H9 (cell line): Measurements from ENCODE around the gene EIF4E3. TPM values are rescaled to one million over a fixed set of nuclear protein-coding genes. Genes with fewer than 3 reads are reported as not detected.

ENCODE experiments used
- DNase-seq: peaks from one replicate; pipeline ENCODE4 v3.0.0-alpha.2; 2017
- H2AFZ ChIP-seq: one replicate; pipeline ENCODE4 v1.6.1; 2013; ENCODE audit warnings: mild to moderate bottlenecking, low read length, control low read depth, moderate library complexity
- H2AK5ac ChIP-seq: 2 replicates; pipeline ENCODE4 v1.6.1; 2013; ENCODE audit warnings: low read length, control low read depth, mixed read lengths; ENCODE audit not compliant: insufficient read length
- H2BK120ac ChIP-seq: one replicate; pipeline ENCODE4 v1.6.1; 2013; ENCODE audit warnings: low read depth, mild to moderate bottlenecking, low read length, control low read depth, inconsistent platforms; ENCODE audit not compliant: poor library complexity, severe bottlenecking
- H2BK12ac ChIP-seq: 2 replicates; pipeline ENCODE4 v1.6.1; 2013; ENCODE audit warnings: low read length, control low read depth, mixed read lengths, low read depth; ENCODE audit not compliant: insufficient read length
- H2BK15ac ChIP-seq: 2 replicates; pipeline ENCODE4 v1.6.1; 2013; ENCODE audit warnings: low read depth, low read length, control low read depth
- H2BK20ac ChIP-seq: one replicate; pipeline ENCODE4 v1.6.1; 2013; ENCODE audit warnings: low read depth, mild to moderate bottlenecking, low read length, control low read depth, inconsistent platforms; ENCODE audit not compliant: poor library complexity, severe bottlenecking
- H2BK5ac ChIP-seq: 2 replicates; pipeline ENCODE4 v1.6.1; 2013; ENCODE audit warnings: low read length, control low read depth, mixed read lengths; ENCODE audit not compliant: insufficient read length
- H3K14ac ChIP-seq: 2 replicates; pipeline ENCODE4 v1.6.1; 2013; ENCODE audit warnings: low read length, control low read depth; ENCODE audit not compliant: insufficient read depth
- H3K18ac ChIP-seq: 2 replicates; pipeline ENCODE4 v1.6.1; 2013; ENCODE audit warnings: low read depth, mild to moderate bottlenecking, mixed read lengths, low read length, control low read depth; ENCODE audit not compliant: insufficient read length
- H3K23ac ChIP-seq: 2 replicates; pipeline ENCODE4 v1.6.1; 2013; ENCODE audit warnings: low read length, control low read depth, mixed read lengths, low read depth; ENCODE audit not compliant: insufficient read length
- H3K23me2 ChIP-seq: 2 replicates; pipeline ENCODE4 v1.6.1; 2013; ENCODE audit warnings: low read depth, mild to moderate bottlenecking, mixed read lengths, low read length, control low read depth; ENCODE audit not compliant: insufficient read length, poor library complexity, severe bottlenecking
- H3K27ac ChIP-seq: 2 replicates; pipeline ENCODE4 v1.5.1; 2013; ENCODE audit warnings: low read length, control low read depth, mixed read lengths, low read depth; ENCODE audit not compliant: insufficient read length
- H3K27me3 ChIP-seq: 2 replicates; pipeline ENCODE4 v1.6.1; 2013; ENCODE audit warnings: low read length, control low read depth, inconsistent platforms; ENCODE audit not compliant: insufficient read depth
- H3K4ac ChIP-seq: 2 replicates; pipeline ENCODE4 v1.6.1; 2013; ENCODE audit warnings: low read depth, mild to moderate bottlenecking, control low read depth, inconsistent platforms, low read length, moderate library complexity
- H3K4me1 ChIP-seq: 2 replicates; pipeline ENCODE4 v1.6.1; 2013; ENCODE audit warnings: low read length, control low read depth, inconsistent platforms; ENCODE audit not compliant: insufficient read depth
- H3K4me2 ChIP-seq: 2 replicates; pipeline ENCODE4 v1.6.1; 2013; ENCODE audit warnings: low read length, control low read depth, mixed read lengths; ENCODE audit not compliant: insufficient read length, insufficient read depth
- H3K56ac ChIP-seq: 2 replicates; pipeline ENCODE4 v1.6.1; 2013; ENCODE audit warnings: low read depth, mild to moderate bottlenecking, mixed read lengths, low read length, control low read depth; ENCODE audit not compliant: insufficient read length
- H3K79me1 ChIP-seq: 2 replicates; pipeline ENCODE4 v1.6.1; 2013; ENCODE audit warnings: low read depth, mild to moderate bottlenecking, moderate library complexity, low read length, control low read depth, inconsistent platforms; ENCODE audit not compliant: insufficient read depth, poor library complexity, severe bottlenecking
- H3K79me2 ChIP-seq: 2 replicates; pipeline ENCODE4 v1.6.1; 2013; ENCODE audit warnings: low read length, control low read depth, inconsistent platforms; ENCODE audit not compliant: insufficient read depth
- H3K9ac ChIP-seq: 2 replicates; pipeline ENCODE4 v1.6.1; 2013; ENCODE audit warnings: low read length, control low read depth, mixed read lengths; ENCODE audit not compliant: insufficient read length; ENCODE audit errors: extremely low read depth
- H3K9me3 ChIP-seq: one replicate; pipeline ENCODE4 v1.6.1; 2013; ENCODE audit warnings: low read depth, low read length, inconsistent platforms; ENCODE audit not compliant: control insufficient read depth
- H3T11ph ChIP-seq: one replicate; pipeline ENCODE4 v1.6.1; 2013; ENCODE audit warnings: mild to moderate bottlenecking, low read length, control low read depth, inconsistent platforms
- H4K20me1 ChIP-seq: one replicate; pipeline ENCODE4 v1.6.1; 2013; ENCODE audit not compliant: control insufficient read depth, insufficient read length, insufficient read depth
- H4K5ac ChIP-seq: 2 replicates; pipeline ENCODE4 v1.6.1; 2013; ENCODE audit warnings: low read depth, mild to moderate bottlenecking, mixed read lengths, low read length, control low read depth; ENCODE audit not compliant: insufficient read length
- H4K8ac ChIP-seq: replicated peaks from 2 replicates; pipeline ENCODE4 v1.6.1; 2013; ENCODE audit warnings: low read length, control low read depth, mixed read lengths, low read depth; ENCODE audit not compliant: insufficient read length
- H4K91ac ChIP-seq: 2 replicates; pipeline ENCODE4 v1.6.1; 2013; ENCODE audit warnings: low read depth, mild to moderate bottlenecking, moderate library complexity, mixed read lengths, low read length, control low read depth; ENCODE audit not compliant: insufficient read length
- H3K27ac Mint-ChIP-seq, 3 experiments: 2 replicates in 2 of 3; 3 replicates in 1 of 3; pipeline ENCODE4 v1.8.0; 2020 to 2021; ENCODE audit warnings: mixed read lengths in 3 of 3, mild to moderate bottlenecking in 1 of 3, moderate library complexity in 1 of 3
- H3K27me3 Mint-ChIP-seq: 2 replicates; pipeline ENCODE4 v1.8.0; 2021; ENCODE audit warnings: low read depth, mild to moderate bottlenecking, moderate library complexity, mixed read lengths
- H3K36me3 Mint-ChIP-seq, 3 experiments: 2 replicates in 2 of 3; 3 replicates in 1 of 3; pipeline ENCODE4 v1.8.0; 2020 to 2021; ENCODE audit warnings: low read depth in 3 of 3, mixed read lengths in 3 of 3; ENCODE audit not compliant: insufficient read depth in 1 of 3
- H3K4me1 Mint-ChIP-seq, 2 experiments: 2 replicates each; pipeline ENCODE4 v1.8.0; 2020; ENCODE audit warnings: mixed read lengths in 2 of 2
- H3K4me3 Mint-ChIP-seq, 2 experiments: 2 replicates in 1 of 2; 3 replicates in 1 of 2; pipeline ENCODE4 v1.8.0; 2020 to 2021; ENCODE audit warnings: mild to moderate bottlenecking in 2 of 2, mixed read lengths in 2 of 2, moderate library complexity in 1 of 2
- H3K9me3 Mint-ChIP-seq, 2 experiments: 2 replicates in 1 of 2; 3 replicates in 1 of 2; pipeline ENCODE4 v1.8.0; 2020; ENCODE audit warnings: mild to moderate bottlenecking in 2 of 2, mixed read lengths in 2 of 2, moderate library complexity in 1 of 2
- WGBS: extraction: QIAGEN DNeasy Blood & Tissue Kit; methylation state at CpG from one replicate; pipeline ENCODE4 v1.1.7; 2013; ENCODE audit warnings: missing lambda C conversion rate, low lambda C conversion rate, mixed read lengths; ENCODE audit not compliant: insufficient read length; ENCODE audit errors: extremely low coverage; 5-methylcytosine and 5-hydroxymethylcytosine counted together
- total RNA-seq: library from RNA; stranded (reverse); gene quantifications from 2 replicates; pipeline ENCODE4 v1.2.1, GENCODE V29; 2021
- TF ChIP-seq, protein P1 (sequence below): fragments of 200-600 bp; sonication (generic); conservative IDR thresholded peaks from 3 replicates; pipeline ENCODE4 v1.8.0; 2021; ENCODE audit warnings: antibody characterized with exemption, mild to moderate bottlenecking

The EIF4E3 gene
- total RNA-seq, 1 experiment from 2014 or later: 12.9 TPM

DNA sequence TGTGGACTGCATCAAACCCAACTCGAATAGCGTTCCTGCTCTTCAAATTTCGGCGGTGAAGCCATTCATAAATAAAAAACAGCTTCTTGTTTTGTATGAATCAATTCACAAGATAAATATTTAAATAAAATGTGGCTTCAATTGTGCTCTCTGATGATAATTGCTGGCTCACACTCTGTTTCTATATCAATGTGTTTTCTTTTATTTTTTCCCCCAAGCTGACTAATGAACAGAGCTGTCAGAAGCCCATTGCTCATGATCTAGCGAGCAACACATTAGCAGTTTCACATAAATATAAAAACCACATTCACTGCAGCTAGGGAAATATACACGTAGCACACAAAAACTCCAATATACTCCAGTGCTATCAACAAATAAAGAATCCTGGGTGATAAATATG lies 96.7 kb downstream of the EIF4E3 start:
- Histone ChIP-seq H2BK20ac (no peak overlapping the region), H3K9me3 (no peaks in the 10 kb centered on the region), H2AFZ (no peak overlapping the region), H3K23ac (no peak overlapping the region), H4K91ac (no peak overlapping the region), H2BK15ac (no peak overlapping the region), H2BK12ac (no peak overlapping the region), H3K4me2 (no peak overlapping the region), H3K23me2 (no peaks in the 10 kb centered on the region), H3K4me1 (no peaks in the 10 kb centered on the region), H3K27me3 (no peaks in the 10 kb centered on the region), H3K56ac (no peak overlapping the region), H3K4ac (no peak overlapping the region), H3K18ac (no peak overlapping the region), H3K27ac (no peak overlapping the region), H3K9ac (no peak overlapping the region), H3T11ph (no peak overlapping the region), H4K5ac (no peak overlapping the region), H2BK5ac (no peak overlapping the region), H4K8ac (no peak overlapping the region), H3K79me1 (no peaks in the 10 kb centered on the region), H3K79me2 (no peaks in the 10 kb centered on the region), H4K20me1 (no peaks in the 10 kb centered on the region), H2AK5ac (no peak overlapping the region), H2BK120ac (no peak overlapping the region), H3K14ac (no peak overlapping the region)
- TF ChIP-seq, protein P1, sequence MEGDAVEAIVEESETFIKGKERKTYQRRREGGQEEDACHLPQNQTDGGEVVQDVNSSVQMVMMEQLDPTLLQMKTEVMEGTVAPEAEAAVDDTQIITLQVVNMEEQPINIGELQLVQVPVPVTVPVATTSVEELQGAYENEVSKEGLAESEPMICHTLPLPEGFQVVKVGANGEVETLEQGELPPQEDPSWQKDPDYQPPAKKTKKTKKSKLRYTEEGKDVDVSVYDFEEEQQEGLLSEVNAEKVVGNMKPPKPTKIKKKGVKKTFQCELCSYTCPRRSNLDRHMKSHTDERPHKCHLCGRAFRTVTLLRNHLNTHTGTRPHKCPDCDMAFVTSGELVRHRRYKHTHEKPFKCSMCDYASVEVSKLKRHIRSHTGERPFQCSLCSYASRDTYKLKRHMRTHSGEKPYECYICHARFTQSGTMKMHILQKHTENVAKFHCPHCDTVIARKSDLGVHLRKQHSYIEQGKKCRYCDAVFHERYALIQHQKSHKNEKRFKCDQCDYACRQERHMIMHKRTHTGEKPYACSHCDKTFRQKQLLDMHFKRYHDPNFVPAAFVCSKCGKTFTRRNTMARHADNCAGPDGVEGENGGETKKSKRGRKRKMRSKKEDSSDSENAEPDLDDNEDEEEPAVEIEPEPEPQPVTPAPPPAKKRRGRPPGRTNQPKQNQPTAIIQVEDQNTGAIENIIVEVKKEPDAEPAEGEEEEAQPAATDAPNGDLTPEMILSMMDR: no peak
- peaks cover 0 to 4% of the 10 kb centered on the region in 2 experiments; a peak in 3 of 5 replicates for H3K9me3 Mint-ChIP-seq
- no peaks in the 10 kb centered on the region for H3K36me3 Mint-ChIP-seq
- no peak overlapping the region for H3K4me3 Mint-ChIP-seq
- peaks cover 4 to 7% of the 10 kb centered on the region in 2 experiments; a peak in 3 of 4 replicates for H3K4me1 Mint-ChIP-seq
- H3K27me3 Mint-ChIP-seq: peaks cover 5% of the 10 kb centered on the region; the same call in 1 of the 2 replicates
- no peak overlapping the region for H3K27ac Mint-ChIP-seq
- no peak for DNase-seq
- WGBS: no CpG with 5 or more reads among the region's 6 CpGs
